Measurements from ENCODE around the gene DNAJC3. TPM values are rescaled to one million over a fixed set of nuclear protein-coding genes. Genes with fewer than 3 reads are reported as not detected.

Gene DNAJC3
- total RNA-seq, 6 experiments from 2014 or later: 49.0 to 64.3 (median 51.7) TPM

- no peak overlapping the region for H3K27ac ChIP-seq
- no peaks in the 10 kb centered on the region for H3K27me3 ChIP-seq
- H3K4me1 ChIP-seq: no peaks in the 10 kb centered on the region
- intact Hi-C loops (cut with DNase I): no loop called here
- H3K4me3 ChIP-seq: no peak overlapping the region
- DNase-seq (no peak), ATAC-seq (no peak)
- 97% methylated on average over 2 of the region's 2 CpGs for whole genome bisulfite sequencing (ENCODE audit: insufficient coverage, low coverage, low lambda C conversion rate, missing lambda C conversion rate)
- peaks cover 0 to 10% (median 0%) of the 10 kb centered on the region in 4 donors for H3K9me3 ChIP-seq
- H3K36me3 ChIP-seq: no peaks in the 10 kb centered on the region
- TF ChIP-seq CTCF (IDR thresholded peaks at IDR 0.05): no peak
- no peak for TF ChIP-seq POLR2A (IDR thresholded peaks at IDR 0.05)
These were observed 166.0 kb downstream of the DNAJC3 start for GRCh38 chr13:95842898-95843297.

Small RNA genes within 50 kb of the gene (small RNA-seq; reads per million reads assigned to genes)
- 0 reads per million in 2 experiments for gene HMGN1P24

Other genes with a start within 250 kb of the DNAJC3 start
- 1 to 10 TPM; 1.1 to 2.0 (median 1.5) TPM for gene CLDN10, start 124.4 kb upstream of the DNAJC3 start, total RNA-seq
- 1 to 10 TPM in 2 of 6 experiments, under 1 TPM in 4; 0.59 to 1.5 (median 0.94) TPM for gene DZIP1, start 32.4 kb upstream of the DNAJC3 start, total RNA-seq

Measured in right lobe of liver (tissue), 6 donors.